Neural crest cell (in vitro differentiated cells): ENCODE results near the gene TM6SF1. TPM values are rescaled to one million over a fixed set of nuclear protein-coding genes. Genes with fewer than 3 reads are reported as not detected.

Experiments
- DNase-seq: peaks from one replicate; pipeline ENCODE4 v3.0.0; 2021; ENCODE audit warnings: low read depth, mixed read lengths, low spot score
- H3K27ac Mint-ChIP-seq: one replicate; pipeline ENCODE4 v1.8.0; 2021; ENCODE audit warnings: mild to moderate bottlenecking, mixed read lengths; ENCODE audit not compliant: unreplicated experiment
- H3K27me3 Mint-ChIP-seq: 2 replicates; pipeline ENCODE4 v1.8.0; 2021; ENCODE audit warnings: low read depth, mild to moderate bottlenecking, mixed read lengths
- H3K36me3 Mint-ChIP-seq: 2 replicates; pipeline ENCODE4 v1.8.0; 2021; ENCODE audit warnings: low read depth, mild to moderate bottlenecking, mixed read lengths
- H3K4me1 Mint-ChIP-seq: 2 replicates; pipeline ENCODE4 v1.8.0; 2021; ENCODE audit warnings: mixed read lengths
- H3K4me3 Mint-ChIP-seq: one replicate; pipeline ENCODE4 v1.8.0; 2021; ENCODE audit warnings: mild to moderate bottlenecking, mixed read lengths
- H3K9me3 Mint-ChIP-seq: 2 replicates; pipeline ENCODE4 v1.8.0; 2021; ENCODE audit warnings: mixed read lengths
- CTCF ChIP-seq: fragments of 200-600 bp; sonication (generic); conservative IDR thresholded peaks from 2 replicates; pipeline ENCODE4 v1.5.0; 2021; ENCODE audit warnings: antibody characterized with exemption, mild to moderate bottlenecking
- total RNA-seq: library from RNA; stranded (reverse); gene quantifications from 2 replicates; pipeline ENCODE4 v1.2.1, GENCODE V29; 2021

TM6SF1 gene
- total RNA-seq, 1 donor from 2014 or later, result 0.16 TPM

GRCh38 chr15:83109532-83109931, 2.1 kb downstream of the TM6SF1 start:
- H3K4me1 Mint-ChIP-seq, result peaks cover 13% of the 10 kb centered on the region
- DNase-seq, result no peak
- peak overlapping the region; percentile 60 for H3K4me3 Mint-ChIP-seq
- TF ChIP-seq CTCF, result no peak
- peaks cover 6% of the 10 kb centered on the region for H3K36me3 Mint-ChIP-seq
- H3K27ac Mint-ChIP-seq, result no peak overlapping the region
- H3K27me3 Mint-ChIP-seq, result peaks cover 59% of the 10 kb centered on the region
- H3K9me3 Mint-ChIP-seq, result peaks cover 5% of the 10 kb centered on the region

GRCh38 chr15:83110381-83110780, 2.9 kb downstream of the TM6SF1 start:
- H3K9me3 Mint-ChIP-seq, result peaks cover 5% of the 10 kb centered on the region
- no peak overlapping the region for H3K27ac Mint-ChIP-seq
- no peak overlapping the region for H3K4me3 Mint-ChIP-seq
- no peak for TF ChIP-seq CTCF
- peaks cover 6% of the 10 kb centered on the region for H3K36me3 Mint-ChIP-seq
- H3K4me1 Mint-ChIP-seq, result peaks cover 13% of the 10 kb centered on the region
- no peak for DNase-seq
- peaks cover 53% of the 10 kb centered on the region for H3K27me3 Mint-ChIP-seq

DNA sequence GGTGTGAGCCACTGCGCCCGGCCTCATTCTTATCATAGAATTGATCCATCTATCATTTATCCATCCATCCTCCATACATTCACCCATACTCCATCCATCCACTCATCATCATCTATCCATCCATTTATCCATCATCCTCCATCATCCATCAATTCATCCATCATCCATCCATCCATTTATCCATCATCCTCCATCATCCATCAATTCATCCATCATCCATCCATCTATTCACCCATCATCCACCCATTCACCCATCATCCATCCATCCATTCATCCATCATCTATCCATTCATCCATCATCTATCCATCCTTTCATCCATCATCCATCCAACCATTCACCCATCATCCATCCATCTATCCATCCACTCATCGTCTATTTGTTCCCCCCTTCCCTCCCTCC, 3.7 kb downstream of the TM6SF1 start:
- Mint-ChIP-seq H3K27ac (no peak overlapping the region), H3K4me1 (peaks cover 13% of the 10 kb centered on the region), H3K4me3 (no peak overlapping the region), H3K9me3 (peaks cover 5% of the 10 kb centered on the region), H3K27me3 (peaks cover 47% of the 10 kb centered on the region), H3K36me3 (peaks cover 6% of the 10 kb centered on the region)
- TF ChIP-seq CTCF, result no peak
- DNase-seq, result no peak

GRCh38 chr15:83112233-83112955, 4.9 kb downstream of the TM6SF1 start:
- peak overlapping the region; percentile 48 for H3K4me3 Mint-ChIP-seq
- peaks cover 8% of the 10 kb centered on the region for H3K4me1 Mint-ChIP-seq
- H3K27me3 Mint-ChIP-seq, result peaks cover 38% of the 10 kb centered on the region
- TF ChIP-seq CTCF, result no peak
- H3K9me3 Mint-ChIP-seq, result peaks cover 5% of the 10 kb centered on the region
- no peak for DNase-seq
- H3K27ac Mint-ChIP-seq, result no peak overlapping the region
- peaks cover 6% of the 10 kb centered on the region for H3K36me3 Mint-ChIP-seq

DNA sequence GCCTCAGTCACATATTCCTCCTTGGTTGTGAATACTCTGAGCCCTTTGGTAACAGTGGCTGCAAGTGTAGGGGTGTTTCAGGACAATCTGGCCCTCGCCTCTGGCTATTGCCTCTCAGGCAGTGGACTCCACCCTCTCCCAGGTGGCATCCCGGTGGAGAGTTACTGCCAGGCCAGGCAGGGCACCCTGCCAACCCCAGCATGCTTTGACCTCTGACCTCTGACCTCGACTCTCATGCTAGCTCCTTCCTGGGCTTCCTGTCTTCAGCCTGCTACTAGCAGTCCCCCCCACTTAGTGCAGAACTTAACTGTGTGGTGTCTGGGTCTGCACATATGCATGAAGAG, 5.5 kb downstream of the TM6SF1 start:
- H3K36me3 Mint-ChIP-seq, result peaks cover 6% of the 10 kb centered on the region
- no peak for TF ChIP-seq CTCF
- H3K4me3 Mint-ChIP-seq, result no peak overlapping the region
- no peak overlapping the region for H3K27ac Mint-ChIP-seq
- H3K27me3 Mint-ChIP-seq, result peaks cover 38% of the 10 kb centered on the region
- H3K4me1 Mint-ChIP-seq, result peaks cover 8% of the 10 kb centered on the region
- no peak for DNase-seq
- peaks cover 5% of the 10 kb centered on the region for H3K9me3 Mint-ChIP-seq
